ENCODE data around the gene PAXIP1.

GRCh38 chr7:154967401-154967955 is 35.4 kb downstream of the PAXIP1 start:
- no peak for TF ChIP-seq CTCF (IDR thresholded peaks at IDR 0.05)
- no peak for TF ChIP-seq POLR2A (IDR thresholded peaks at IDR 0.05)
- no peak for TF ChIP-seq EP300 (IDR thresholded peaks at IDR 0.05)

Measured in ovary (tissue), 3 donors.